ENCODE measurements around the gene PTPA.

DNA sequence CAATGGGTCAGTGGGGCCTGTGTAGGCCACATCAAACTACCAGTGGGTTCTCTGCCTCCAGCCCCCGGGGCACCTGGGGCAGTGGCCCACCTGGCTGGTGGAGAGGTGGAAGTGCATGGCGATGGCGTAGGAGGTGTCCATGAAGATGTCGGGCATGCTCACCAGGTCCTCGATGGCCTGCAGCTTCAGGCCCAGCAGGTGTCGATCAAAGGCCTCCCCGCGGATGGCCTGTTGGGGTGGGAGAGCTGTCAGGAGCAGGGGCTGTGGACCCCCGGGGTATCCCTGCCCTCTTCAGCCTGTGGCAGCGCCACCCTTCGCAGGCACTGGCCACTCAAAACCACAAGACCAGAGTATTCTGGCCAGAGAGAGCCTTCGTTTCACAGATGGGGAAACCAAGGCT is 15.3 kb upstream of the PTPA start:
- TF ChIP-seq POLR2AphosphoS5 (IDR thresholded peaks at IDR 0.05; ENCODE audit: low read depth, low read length) (no peak), FOXP2 (optimal IDR thresholded peaks at IDR 0.05; ENCODE audit: borderline replicate concordance, extremely low read depth, extremely low read length, insufficient read depth) (no peak), TAF1 (IDR thresholded peaks at IDR 0.05; ENCODE audit: borderline replicate concordance, insufficient read depth, low read length) (no peak), SIN3A (IDR thresholded peaks at IDR 0.05; ENCODE audit: borderline replicate concordance, insufficient read depth, low read length) (no peak)
